ENCODE measurements around the gene ZNF774. TPM values are rescaled to one million over a fixed set of nuclear protein-coding genes. Genes with fewer than 3 reads are reported as not detected.

ZNF774 gene
- total and polyA plus RNA-seq, 2 of the 8 experiments (the other 6 are each of a cell fraction or from before 2014, with no cell fraction given) = 0.82 to 2.6 TPM

GRCh38 chr15:90407871-90408317, 55.8 kb downstream of the ZNF774 start:
- Histone ChIP-seq H3K4me2 (ENCODE audit: insufficient read depth in 1 of 2, low read depth in 2 of 2, low read length in 2 of 2) (no peak overlapping the region), H3K9me3 (ENCODE audit: insufficient read depth in 2 of 2, low read depth in 1 of 2, low read length in 1 of 2) (peaks cover 0 to 2% of the 10 kb centered on the region in 2 experiments; a peak in 1 of 4 replicates), H3K9ac (replicated peaks in 1 of 4; ENCODE audit: extremely low read depth in 1 of 4, low read depth in 3 of 4, low read length in 3 of 4) (peak overlapping the region in 1 of 4 experiments; percentile 52; a peak in 1 of 7 replicates), H4K20me1 (replicated peaks in 1 of 2; ENCODE audit: control insufficient read depth in 1 of 2, insufficient read depth in 2 of 2, low read length in 2 of 2) (no peaks in the 10 kb centered on the region), H4K91ac (replicated peaks; ENCODE audit: insufficient read length, low read length) (no peak overlapping the region), H3K56ac (replicated peaks; ENCODE audit: insufficient read length, low read depth, low read length) (no peak overlapping the region), H3K4ac (replicated peaks; ENCODE audit: insufficient read length, low read depth, low read length) (no peak overlapping the region), H4K8ac (ENCODE audit: extremely low read depth, insufficient read depth, low read length) (no peak overlapping the region), H3K27ac (ENCODE audit: low read depth, low read length) (peak overlapping the region; percentile 32; the same call in 1 of the 2 replicates), H3K79me1 (ENCODE audit: low read depth, low read length) (no peaks in the 10 kb centered on the region), H3K23ac (ENCODE audit: insufficient read length) (no peak overlapping the region), H3K36me3 (ENCODE audit: control insufficient read depth in 2 of 4, insufficient read depth in 4 of 4, low read length in 3 of 4) (no peaks in the 10 kb centered on the region), H2AK5ac (ENCODE audit: low read depth, low read length) (no peak overlapping the region), H4K5ac (ENCODE audit: insufficient read length, low read depth, low read length) (no peak overlapping the region), H3K79me2 (ENCODE audit: control insufficient read depth in 1 of 2, insufficient read depth in 2 of 2, low read length in 2 of 2) (peaks cover 12 to 77% of the 10 kb centered on the region in 2 experiments), H2BK120ac (replicated peaks; ENCODE audit: low read depth, low read length) (no peak overlapping the region), H2BK5ac (ENCODE audit: low read depth, low read length) (no peak overlapping the region), H3K4me3 (ENCODE audit: extremely low read depth in 1 of 4, insufficient read depth in 2 of 4, low read depth in 3 of 4, low read length in 4 of 4) (no peak overlapping the region), H2BK12ac (ENCODE audit: low read depth, low read length) (no peak overlapping the region), H3K14ac (ENCODE audit: insufficient read length) (no peak overlapping the region), H2BK15ac (ENCODE audit: low read length) (no peak overlapping the region), H3K27me3 (replicated peaks in 1 of 4; ENCODE audit: control insufficient read depth in 3 of 4, extremely low read depth in 1 of 4, insufficient read depth in 3 of 4, low read length in 3 of 4) (no peaks in the 10 kb centered on the region), H3K18ac (ENCODE audit: extremely low read depth, low read length) (no peak overlapping the region), H2BK20ac (ENCODE audit: low read length) (no peak overlapping the region), H3K4me1 (replicated peaks in 1 of 4; ENCODE audit: control insufficient read depth in 3 of 4, insufficient read depth in 4 of 4, low read length in 3 of 4) (peaks cover 6 to 20% (median 13%) of the 10 kb centered on the region in 4 experiments; a peak in 6 of 7 replicates), H2AFZ (ENCODE audit: low read length) (no peak overlapping the region), H3K23me2 (ENCODE audit: low read depth, low read length) (no peaks in the 10 kb centered on the region)
- DNase-seq (ENCODE audit: low read depth in 1 of 2, low spot score in 2 of 2) = no peak
- CTCF ChIA-PET (ENCODE audit: partially characterized antibody) = interaction anchor here (0.9 to 1.4 kb wide), 4 partner anchors 16 to 88 kb away, joined by 3 read pairs; no protein-coding TSS in a partner anchor
- WGBS, 2 experiments (ENCODE audit: extremely low coverage in 1 of 2, insufficient coverage in 1 of 2, insufficient read length in 1 of 2, insufficient replicate concordance in 2 of 2, low coverage in 1 of 2, low lambda C conversion rate in 2 of 2, missing lambda C conversion rate in 1 of 2) = 71% methylated on average over 2 of the region's 2 CpGs; no CpG with 5 or more reads in 1 of the 2 experiments
- FAIRE-seq = no peak
- no peak for TF ChIP-seq BCL11A (IDR thresholded peaks at IDR 0.05; ENCODE audit: low read depth in 2 of 2, low read length in 2 of 2)
- no peak for TF ChIP-seq CTCF (IDR thresholded peaks at IDR 0.05; ENCODE audit: control extremely low read depth in 1 of 3, insufficient read depth in 1 of 3, low read depth in 1 of 3, low read length in 3 of 3)
- TF ChIP-seq SIRT6 (IDR thresholded peaks at IDR 0.05; ENCODE audit: low read length) = no peak
- no peak for TF ChIP-seq CHD1 (IDR thresholded peaks at IDR 0.05; ENCODE audit: low read depth, low read length)
- no peak for TF ChIP-seq SUZ12 (IDR thresholded peaks at IDR 0.05; ENCODE audit: low read length)
- no peak for TF ChIP-seq GTF2F1 (IDR thresholded peaks at IDR 0.05; ENCODE audit: borderline replicate concordance, low read depth, low read length)
- TF ChIP-seq SIN3A (conservative IDR thresholded peaks at IDR 0.05 in 1 of 2, IDR thresholded peaks at IDR 0.05 in 1 of 2; ENCODE audit: low read depth in 1 of 2, low read length in 2 of 2) = no peak
- no peak for TF ChIP-seq RAD21 (IDR thresholded peaks at IDR 0.05 in 1 of 2, conservative IDR thresholded peaks at IDR 0.05 in 1 of 2; ENCODE audit: low read depth in 2 of 2, low read length in 2 of 2)
- POLR2A ChIA-PET (ENCODE audit: partially characterized antibody) = interaction anchor here (0.6 to 1.6 kb wide), 5 partner anchors 10 to 310 kb away, joined by 3 to 6 read pairs (median 4); partner anchors contain the start of genes BLM and IQGAP1

All from H1 (cell line).